ENCODE measurements around the gene PANK3.
A peak's percentile ranks its signal among the peaks of the same experiment; 100 is the strongest.
"Not testable (repeated sequence)": the region's sequence is repeated elsewhere in the genome, so short reads cannot be mapped to it uniquely, and the experiment has no call there.

Gene PANK3

GRCh38 chr5:168592014-168592368, 12.8 kb upstream of the PANK3 start:
- no peak for DNase-seq (ENCODE audit: low read depth in 2 of 2)

GRCh38 chr5:168591302-168592013, 12.3 kb upstream of the PANK3 start:
- no peak for DNase-seq (ENCODE audit: low read depth in 2 of 2)

DNA sequence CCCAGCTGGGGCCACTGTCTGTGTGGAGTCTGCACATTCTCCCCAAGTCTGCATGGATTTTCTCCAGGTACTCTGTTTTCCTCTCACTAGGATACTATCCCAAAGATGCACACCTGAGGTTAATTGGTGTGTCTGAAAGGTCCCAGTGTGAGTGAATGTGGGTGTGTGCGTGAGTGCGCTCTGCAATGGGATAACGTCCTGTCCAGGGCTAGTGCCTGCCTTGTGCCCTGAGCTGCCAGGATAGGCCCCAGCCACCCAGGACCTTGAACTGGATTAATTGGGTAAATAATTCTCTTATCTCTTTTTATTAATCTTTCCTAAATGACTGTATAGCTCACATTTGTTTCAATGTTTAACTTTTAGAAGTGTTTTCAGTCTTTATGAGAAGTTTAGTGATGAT, 11.5 kb upstream of the PANK3 start:
- no peak for DNase-seq (ENCODE audit: low read depth in 2 of 2)

- DNase-seq (ENCODE audit: low read depth in 2 of 2): no peak
Measured at GRCh38 chr5:168587987-168588386, 8.8 kb upstream of the PANK3 start.

DNA sequence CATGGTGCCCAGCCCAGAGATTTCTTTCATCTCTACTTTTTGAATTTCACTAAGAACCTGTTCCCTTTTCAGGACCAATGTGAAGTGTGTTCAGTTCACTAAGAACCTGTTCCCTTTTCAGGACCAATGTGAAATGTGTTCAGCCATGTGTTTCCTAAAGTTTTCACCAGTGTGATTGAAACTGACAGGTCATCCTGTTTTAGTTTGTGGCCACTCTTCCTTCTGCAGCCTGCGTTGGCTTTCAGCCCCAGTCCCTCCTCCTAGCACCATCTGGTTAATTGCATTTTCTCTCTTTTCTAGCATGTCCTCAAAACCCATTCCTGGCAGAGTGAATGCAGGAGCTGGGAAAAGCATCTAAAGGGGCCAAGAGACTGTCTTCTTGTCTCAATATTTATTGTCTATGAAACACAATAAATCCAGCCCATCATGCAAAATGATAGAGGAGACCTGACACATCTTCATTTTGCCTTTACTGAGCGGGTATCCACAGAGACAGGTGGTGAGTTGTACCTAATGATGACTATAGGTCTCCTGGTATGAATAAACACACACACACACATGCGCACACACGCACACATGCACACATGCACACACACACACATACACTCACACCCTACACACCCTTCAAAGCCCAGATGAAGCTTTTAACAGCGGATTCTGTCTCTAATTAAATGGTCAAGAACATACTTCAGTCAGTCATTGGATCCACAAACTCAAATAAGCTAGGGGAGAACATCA, 6.1 kb upstream of the PANK3 start:
- DNase-seq (ENCODE audit: low read depth in 2 of 2): no peak

DNA sequence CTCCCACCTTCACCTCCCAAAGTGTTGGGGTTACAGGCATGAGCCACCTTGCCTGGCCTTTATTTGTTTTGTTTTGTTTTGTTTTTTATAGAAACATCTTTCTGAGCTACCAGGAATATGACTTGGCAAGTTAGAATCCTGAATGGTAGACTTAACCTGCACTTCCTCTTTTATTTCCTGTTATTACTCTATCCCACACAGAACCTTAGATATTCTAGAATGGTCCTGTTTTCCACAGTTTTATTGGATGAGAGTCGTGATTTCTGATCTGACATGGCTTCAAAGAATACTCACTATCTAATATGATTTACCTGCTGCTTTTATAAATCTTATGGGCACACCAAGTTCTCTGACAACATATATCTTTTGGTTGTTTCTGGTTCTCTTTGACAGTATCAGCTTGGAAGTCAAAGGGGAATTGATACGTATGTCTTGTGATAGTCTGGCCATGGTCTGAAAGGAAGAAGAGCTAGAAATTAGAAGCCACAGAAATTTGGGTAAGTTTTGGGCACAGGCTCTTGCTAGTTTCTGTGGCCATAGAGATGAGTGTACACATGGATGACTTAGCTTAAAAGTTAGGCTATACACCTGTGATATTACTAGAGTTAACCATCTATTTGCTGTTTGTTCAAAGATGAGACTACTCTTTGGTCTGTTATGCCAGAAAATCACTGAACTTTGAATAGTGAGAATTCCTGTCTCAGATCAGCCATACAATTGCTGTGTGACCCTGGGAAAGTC, 4.7 kb upstream of the PANK3 start:
- DNase-seq (ENCODE audit: low read depth in 2 of 2): no peak

DNA sequence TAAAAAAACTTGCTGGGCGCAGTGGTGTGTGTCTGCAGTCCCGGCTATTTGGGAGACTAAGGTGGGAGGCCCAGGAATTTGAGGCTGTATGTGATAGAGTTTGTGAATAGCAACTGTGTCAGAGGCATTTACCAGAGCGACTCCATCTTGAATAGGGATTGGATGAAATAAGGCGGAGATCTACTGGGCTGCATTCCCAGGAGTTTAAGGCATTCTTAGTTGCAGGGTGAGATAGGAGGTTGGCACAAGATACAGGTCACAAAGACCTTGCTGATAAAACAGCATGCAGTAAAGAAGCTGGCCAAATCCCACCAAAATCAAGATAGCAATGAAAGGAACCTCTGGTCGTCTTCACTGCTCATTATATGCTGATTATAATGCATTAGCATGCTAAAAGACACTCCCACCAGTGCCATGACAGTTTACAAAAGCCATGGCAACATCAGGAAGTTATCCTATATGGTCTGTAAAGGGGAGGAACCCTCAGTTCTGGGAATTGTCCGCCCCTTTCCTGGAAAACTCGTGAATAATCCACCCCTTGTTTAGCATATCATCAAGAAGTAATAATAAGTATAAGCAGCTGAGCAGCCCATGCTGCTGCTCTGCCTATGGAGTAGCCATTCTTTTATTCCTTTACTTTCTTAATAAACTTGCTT, 1.8 kb upstream of the PANK3 start:
- not testable (repeated sequence) for DNase-seq (ENCODE audit: low read depth in 2 of 2)

DNA sequence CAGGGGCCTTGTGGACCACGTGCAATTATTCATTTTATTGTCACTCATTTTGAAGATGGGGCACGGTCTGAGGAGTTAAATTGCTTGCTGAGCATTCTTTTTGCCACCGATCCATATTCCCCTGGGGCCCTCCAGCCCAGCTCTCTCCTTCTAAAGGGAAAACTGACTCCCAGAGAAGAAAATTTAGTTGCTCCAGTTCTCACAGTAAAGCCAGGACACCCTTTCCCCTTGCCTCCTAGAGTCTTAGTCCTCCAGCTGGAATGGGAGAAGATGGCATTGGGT, 1.0 kb upstream of the PANK3 start:
- no peak for DNase-seq (ENCODE audit: low read depth in 2 of 2)

GRCh38 chr5:168579488-168580226, 489 bp upstream of the PANK3 start:
- peak; percentile 94 for DNase-seq (ENCODE audit: low read depth in 2 of 2)

DNA sequence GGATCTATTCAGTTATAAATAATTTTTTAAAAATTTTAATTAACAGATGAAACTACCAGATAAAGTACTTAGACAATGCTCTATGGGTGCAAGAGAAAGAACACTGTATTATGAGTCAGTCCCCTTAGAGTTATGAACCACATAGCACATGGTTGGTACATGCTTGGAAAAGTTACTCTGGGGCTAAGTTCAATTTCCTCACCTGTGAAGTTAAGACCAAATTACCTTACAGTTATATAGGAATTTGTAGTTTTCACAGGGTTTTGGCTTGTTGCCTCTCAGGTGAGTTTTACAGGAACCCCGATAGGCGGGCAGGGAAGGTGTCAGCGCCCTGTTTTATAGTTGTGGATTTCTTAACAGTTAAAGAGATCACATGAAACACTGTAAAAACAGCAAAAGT, 1.2 kb downstream of the PANK3 start:
- DNase-seq (ENCODE audit: low read depth in 2 of 2): no peak

GRCh38 chr5:168575391-168576372, 3.5 kb downstream of the PANK3 start:
- no peak for DNase-seq (ENCODE audit: low read depth in 2 of 2)

DNA sequence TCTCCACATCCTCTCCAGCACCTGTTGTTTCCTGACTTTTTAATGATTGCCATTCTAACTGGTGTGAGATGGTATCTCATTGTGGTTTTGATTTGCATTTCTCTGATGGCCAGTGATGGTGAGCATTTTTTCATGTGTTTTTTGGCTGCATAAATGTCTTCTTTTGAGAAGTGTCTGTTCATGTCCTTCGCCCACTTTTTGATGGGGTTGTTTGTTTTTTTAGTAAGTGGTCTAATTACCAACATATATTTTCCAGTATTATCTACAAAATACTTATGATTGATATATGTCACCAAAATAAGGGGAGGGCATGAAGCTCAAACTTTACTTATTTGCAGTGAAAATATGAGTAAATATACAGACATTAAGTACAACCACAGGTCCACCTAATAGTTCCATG, 5.0 kb downstream of the PANK3 start:
- not testable (repeated sequence) for DNase-seq (ENCODE audit: low read depth in 2 of 2)

DNA sequence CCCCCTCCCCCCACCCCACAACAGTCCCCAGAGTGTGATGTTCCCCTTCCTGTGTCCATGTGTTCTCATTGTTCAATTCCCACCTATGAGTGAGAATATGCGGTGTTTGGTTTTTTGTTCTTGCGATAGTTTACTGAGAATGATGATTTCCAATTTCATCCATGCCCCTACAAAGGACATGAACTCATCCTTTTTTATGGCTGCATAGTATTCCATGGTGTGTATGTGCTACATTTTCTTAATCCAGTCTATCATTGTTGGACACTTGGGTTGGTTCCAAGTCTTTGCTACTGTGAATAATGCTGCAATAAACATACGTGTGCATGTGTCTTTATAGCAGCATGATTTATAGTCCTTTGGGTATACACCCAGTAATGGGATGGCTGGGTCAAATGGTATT, 5.5 kb downstream of the PANK3 start:
- not testable (repeated sequence) for DNase-seq (ENCODE audit: low read depth in 2 of 2)

GRCh38 chr5:168570490-168571328, 8.5 kb downstream of the PANK3 start:
- DNase-seq (ENCODE audit: low read depth in 2 of 2): no peak

DNA sequence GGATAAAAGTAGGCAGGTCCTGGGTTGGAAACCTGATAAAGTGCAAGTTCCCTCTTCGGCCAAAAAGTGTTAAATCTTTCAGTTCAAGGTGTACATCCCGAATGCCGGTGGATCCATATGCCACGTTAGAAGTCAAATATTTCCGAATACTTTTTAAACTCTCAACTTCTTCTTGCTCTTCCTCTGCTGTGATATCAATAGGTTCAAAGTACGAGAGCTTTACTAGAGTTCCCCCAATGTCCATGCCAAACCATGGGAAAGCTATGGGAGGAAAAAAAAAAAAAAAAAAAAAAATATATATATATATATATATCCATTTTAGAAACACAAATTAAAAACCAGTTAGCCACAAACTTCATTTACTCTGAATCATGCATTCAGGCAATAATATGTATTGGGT, 10.4 kb downstream of the PANK3 start:
- DNase-seq (ENCODE audit: low read depth in 2 of 2): no peak

- no peak for DNase-seq (ENCODE audit: low read depth in 2 of 2)
Measured at GRCh38 chr5:168563959-168564358, 15.2 kb downstream of the PANK3 start.

- no peak for DNase-seq (ENCODE audit: low read depth in 2 of 2)
Measured at GRCh38 chr5:168562279-168562678, 16.9 kb downstream of the PANK3 start.

GRCh38 chr5:168557389-168557788, 21.8 kb downstream of the PANK3 start:
- DNase-seq (ENCODE audit: low read depth in 2 of 2): no peak

DNA sequence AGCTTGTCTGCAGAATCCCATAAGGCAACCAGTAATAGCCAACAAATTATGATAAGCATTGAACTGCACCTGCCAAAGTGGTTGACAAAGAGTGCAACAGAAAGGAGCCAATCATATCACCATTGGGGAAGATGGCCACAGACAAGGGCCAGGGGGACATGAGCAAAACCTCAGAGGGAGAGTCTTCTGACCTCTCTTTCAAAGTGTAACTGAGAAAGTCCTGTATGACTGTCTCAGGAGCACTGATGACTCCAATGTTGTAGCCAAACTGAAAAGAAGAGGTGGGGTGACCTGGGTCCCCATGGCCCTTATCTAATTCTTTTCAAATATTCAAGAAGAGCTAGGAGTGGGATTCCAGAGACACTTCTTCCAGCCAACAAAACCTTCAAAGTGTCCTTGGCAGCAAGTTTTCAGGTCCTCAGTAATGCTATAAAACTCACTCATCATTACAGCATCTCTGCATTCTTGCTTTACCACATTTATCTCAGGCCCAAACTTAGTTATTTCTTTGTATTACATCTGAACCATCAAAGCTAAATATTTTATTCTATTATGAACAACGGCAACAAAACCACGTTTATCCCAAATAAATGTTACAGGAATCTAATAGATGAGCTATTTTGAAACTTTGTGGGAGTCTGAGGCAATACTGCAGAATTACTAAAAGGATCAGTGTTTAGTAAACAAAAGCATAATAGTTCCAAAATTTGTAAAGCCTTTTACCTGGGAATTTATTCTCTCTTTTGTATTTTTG, 25.6 kb downstream of the PANK3 start:
- no peak for DNase-seq (ENCODE audit: low read depth in 2 of 2)

Data from stimulated activated CD4-positive, alpha-beta T cell treated with anti-CD3 and anti-CD28 coated beads, Interleukin-12 subunit alpha, Interleukin-12 subunit beta, amount 100 ng/mL, for 24 hours (primary cell).